ENCODE results near the gene GFOD1.

DNA sequence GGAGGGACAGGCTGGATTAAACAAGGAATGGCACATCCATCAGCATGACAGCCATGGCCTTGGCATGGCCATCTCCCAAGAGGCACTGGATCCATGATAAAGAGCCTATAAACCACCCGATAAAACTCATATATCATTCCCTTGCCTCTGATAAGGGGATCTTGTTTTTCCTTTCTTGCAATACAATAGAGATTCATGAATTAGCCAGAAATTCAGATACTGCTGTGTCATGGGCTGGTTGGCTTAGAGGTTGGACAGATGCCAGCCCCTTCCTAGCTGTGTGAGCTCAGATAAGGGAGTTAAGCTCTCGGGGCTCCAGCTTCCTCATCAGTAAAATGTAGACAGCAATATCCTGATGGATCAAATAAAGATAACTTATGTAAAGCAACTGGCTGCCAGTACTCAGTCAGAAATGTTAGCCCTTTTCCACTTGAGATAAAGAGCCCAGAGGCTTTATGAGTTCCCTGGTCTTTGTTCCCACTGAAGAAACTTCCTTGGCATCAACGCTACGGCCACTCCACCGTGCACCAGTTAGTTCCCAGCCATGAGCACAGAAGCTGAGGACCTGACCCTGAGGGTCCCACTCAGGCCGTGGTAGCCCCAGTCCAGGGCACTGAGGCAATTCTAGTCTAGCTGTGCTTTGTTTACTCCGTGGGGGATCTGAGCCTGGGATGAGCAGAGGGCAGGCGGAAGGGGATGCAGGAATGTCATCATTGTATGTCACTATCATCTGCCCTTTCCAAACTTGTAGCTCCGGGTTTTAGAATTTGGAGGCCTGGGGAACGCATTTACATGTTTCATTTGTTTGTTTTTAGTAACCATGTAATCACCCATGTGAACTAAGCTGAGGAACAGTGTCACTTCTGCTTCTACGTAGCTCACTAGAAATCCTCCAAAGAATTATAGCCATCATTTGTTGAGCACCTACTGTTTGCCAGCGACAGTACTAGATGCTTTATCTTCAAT is 91.8 kb downstream of the GFOD1 start:
- no peak for TF ChIP-seq ATF2 (IDR thresholded peaks at IDR 0.05; ENCODE audit: low read length)
- TF ChIP-seq POLR2A (IDR thresholded peaks at IDR 0.05; ENCODE audit: low read depth, low read length): no peak
- TF ChIP-seq, protein P1, sequence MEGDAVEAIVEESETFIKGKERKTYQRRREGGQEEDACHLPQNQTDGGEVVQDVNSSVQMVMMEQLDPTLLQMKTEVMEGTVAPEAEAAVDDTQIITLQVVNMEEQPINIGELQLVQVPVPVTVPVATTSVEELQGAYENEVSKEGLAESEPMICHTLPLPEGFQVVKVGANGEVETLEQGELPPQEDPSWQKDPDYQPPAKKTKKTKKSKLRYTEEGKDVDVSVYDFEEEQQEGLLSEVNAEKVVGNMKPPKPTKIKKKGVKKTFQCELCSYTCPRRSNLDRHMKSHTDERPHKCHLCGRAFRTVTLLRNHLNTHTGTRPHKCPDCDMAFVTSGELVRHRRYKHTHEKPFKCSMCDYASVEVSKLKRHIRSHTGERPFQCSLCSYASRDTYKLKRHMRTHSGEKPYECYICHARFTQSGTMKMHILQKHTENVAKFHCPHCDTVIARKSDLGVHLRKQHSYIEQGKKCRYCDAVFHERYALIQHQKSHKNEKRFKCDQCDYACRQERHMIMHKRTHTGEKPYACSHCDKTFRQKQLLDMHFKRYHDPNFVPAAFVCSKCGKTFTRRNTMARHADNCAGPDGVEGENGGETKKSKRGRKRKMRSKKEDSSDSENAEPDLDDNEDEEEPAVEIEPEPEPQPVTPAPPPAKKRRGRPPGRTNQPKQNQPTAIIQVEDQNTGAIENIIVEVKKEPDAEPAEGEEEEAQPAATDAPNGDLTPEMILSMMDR (IDR thresholded peaks at IDR 0.05 in 2 of 3, conservative IDR thresholded peaks at IDR 0.05 in 1 of 3; ENCODE audit: control insufficient read depth in 2 of 3, extremely low read depth in 1 of 3, insufficient read depth in 1 of 3, low read depth in 3 of 3, low read length in 3 of 3): no peak
- no peak for TF ChIP-seq GABPA (IDR thresholded peaks at IDR 0.05; ENCODE audit: low read depth)
- TF ChIP-seq, protein P2, sequence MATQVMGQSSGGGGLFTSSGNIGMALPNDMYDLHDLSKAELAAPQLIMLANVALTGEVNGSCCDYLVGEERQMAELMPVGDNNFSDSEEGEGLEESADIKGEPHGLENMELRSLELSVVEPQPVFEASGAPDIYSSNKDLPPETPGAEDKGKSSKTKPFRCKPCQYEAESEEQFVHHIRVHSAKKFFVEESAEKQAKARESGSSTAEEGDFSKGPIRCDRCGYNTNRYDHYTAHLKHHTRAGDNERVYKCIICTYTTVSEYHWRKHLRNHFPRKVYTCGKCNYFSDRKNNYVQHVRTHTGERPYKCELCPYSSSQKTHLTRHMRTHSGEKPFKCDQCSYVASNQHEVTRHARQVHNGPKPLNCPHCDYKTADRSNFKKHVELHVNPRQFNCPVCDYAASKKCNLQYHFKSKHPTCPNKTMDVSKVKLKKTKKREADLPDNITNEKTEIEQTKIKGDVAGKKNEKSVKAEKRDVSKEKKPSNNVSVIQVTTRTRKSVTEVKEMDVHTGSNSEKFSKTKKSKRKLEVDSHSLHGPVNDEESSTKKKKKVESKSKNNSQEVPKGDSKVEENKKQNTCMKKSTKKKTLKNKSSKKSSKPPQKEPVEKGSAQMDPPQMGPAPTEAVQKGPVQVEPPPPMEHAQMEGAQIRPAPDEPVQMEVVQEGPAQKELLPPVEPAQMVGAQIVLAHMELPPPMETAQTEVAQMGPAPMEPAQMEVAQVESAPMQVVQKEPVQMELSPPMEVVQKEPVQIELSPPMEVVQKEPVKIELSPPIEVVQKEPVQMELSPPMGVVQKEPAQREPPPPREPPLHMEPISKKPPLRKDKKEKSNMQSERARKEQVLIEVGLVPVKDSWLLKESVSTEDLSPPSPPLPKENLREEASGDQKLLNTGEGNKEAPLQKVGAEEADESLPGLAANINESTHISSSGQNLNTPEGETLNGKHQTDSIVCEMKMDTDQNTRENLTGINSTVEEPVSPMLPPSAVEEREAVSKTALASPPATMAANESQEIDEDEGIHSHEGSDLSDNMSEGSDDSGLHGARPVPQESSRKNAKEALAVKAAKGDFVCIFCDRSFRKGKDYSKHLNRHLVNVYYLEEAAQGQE (IDR thresholded peaks at IDR 0.05; ENCODE audit: low read depth, low read length): no peak
- no peak for TF ChIP-seq RBBP5 (conservative IDR thresholded peaks at IDR 0.05)
- TF ChIP-seq POU2F2 (IDR thresholded peaks at IDR 0.05; ENCODE audit: borderline replicate concordance, low read depth, low read length): no peak; the same call in 2 of the 3 replicates
- no peak for TF ChIP-seq SIN3A (IDR thresholded peaks at IDR 0.05; ENCODE audit: low read depth, low read length)
- TF ChIP-seq RAD21 (IDR thresholded peaks at IDR 0.05; ENCODE audit: insufficient read depth, low read depth, low read length): no peak
- no peak for TF ChIP-seq ZNF274 (IDR thresholded peaks at IDR 0.05; ENCODE audit: insufficient read depth, insufficient read length)

All from GM12878 (cell line).